Astrocyte (in vitro differentiated cells and primary cell): Measurements from ENCODE around the gene HOMER3.

Source experiments
- CTCF ChIP-seq: IDR thresholded peaks from 2 replicates; pipeline ENCODE4 v1.5.1; 2011; ENCODE audit warnings: low read depth, mild to moderate bottlenecking, inconsistent platforms, low read length, moderate library complexity; ENCODE audit not compliant: insufficient read depth
- EZH2 ChIP-seq: IDR thresholded peaks from 2 replicates; pipeline ENCODE4 v1.6.1; 2012; ENCODE audit warnings: mild to moderate bottlenecking, low read length, inconsistent platforms; ENCODE audit not compliant: insufficient read depth

GRCh38 chr19:18961767-18962620 is 21.0 kb upstream of the HOMER3 start:
- TF ChIP-seq CTCF: no peak
- TF ChIP-seq EZH2: no peak
